Kasumi-1 (cell line): Measurements from ENCODE around the gene KRT34.
"Not testable (repeated sequence)": the region's sequence is repeated elsewhere in the genome, so short reads cannot be mapped to it uniquely, and the experiment has no call there.

ENCODE experiments used
- DNase-seq, 2 experiments: peaks; one replicate each; lab custom pipeline; 2025; lab: John Stamatoyannopoulos, UW

The KRT34 gene

GRCh38 chr17:41404024-41404671 is 22.0 kb upstream of the KRT34 start:
- no peak for DNase-seq

GRCh38 chr17:41403404-41404023 is 21.4 kb upstream of the KRT34 start:
- no peak for DNase-seq

- DNase-seq = no peak
These were observed 20.1 kb upstream of the KRT34 start for GRCh38 chr17:41402161-41402560.

- DNase-seq = no peak
These were observed 15.0 kb upstream of the KRT34 start, which contains the start of gene KRT31 for GRCh38 chr17:41396996-41397660. KRT31 (minus strand) TSS chr17:41397608; CDS start chr17:41397539, 69 bp downstream.

GRCh38 chr17:41396340-41396739 is 14.2 kb upstream of the KRT34 start:
- no peak for DNase-seq

DNA sequence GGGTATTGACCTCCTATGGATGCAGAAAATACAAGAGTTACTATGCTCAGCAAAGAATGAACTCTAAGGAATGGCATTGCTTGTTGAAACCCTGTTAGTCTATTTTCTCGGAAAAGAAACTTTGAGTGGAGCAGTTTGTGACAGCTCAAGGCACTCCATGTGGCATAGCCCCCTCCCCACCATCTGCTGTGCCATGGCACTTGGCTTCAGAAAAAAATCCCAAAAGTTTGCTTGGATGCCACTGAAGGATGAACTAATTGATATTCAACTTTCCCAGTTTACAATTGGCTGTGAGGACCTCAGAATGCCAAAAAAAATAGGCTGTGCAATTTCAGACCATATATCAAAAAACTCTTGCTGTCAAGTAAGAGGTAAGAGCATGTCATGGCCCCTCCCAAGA is 13.5 kb upstream of the KRT34 start:
- no peak for DNase-seq

GRCh38 chr17:41395044-41395443 is 12.9 kb upstream of the KRT34 start:
- DNase-seq = not testable (repeated sequence)

GRCh38 chr17:41394254-41394996 is 12.3 kb upstream of the KRT34 start:
- DNase-seq = no peak

GRCh38 chr17:41393826-41394225 is 11.7 kb upstream of the KRT34 start:
- no peak for DNase-seq

GRCh38 chr17:41393294-41393693 is 11.2 kb upstream of the KRT34 start:
- no peak for DNase-seq

GRCh38 chr17:41392278-41392677 is 10.2 kb upstream of the KRT34 start:
- DNase-seq = no peak

DNA sequence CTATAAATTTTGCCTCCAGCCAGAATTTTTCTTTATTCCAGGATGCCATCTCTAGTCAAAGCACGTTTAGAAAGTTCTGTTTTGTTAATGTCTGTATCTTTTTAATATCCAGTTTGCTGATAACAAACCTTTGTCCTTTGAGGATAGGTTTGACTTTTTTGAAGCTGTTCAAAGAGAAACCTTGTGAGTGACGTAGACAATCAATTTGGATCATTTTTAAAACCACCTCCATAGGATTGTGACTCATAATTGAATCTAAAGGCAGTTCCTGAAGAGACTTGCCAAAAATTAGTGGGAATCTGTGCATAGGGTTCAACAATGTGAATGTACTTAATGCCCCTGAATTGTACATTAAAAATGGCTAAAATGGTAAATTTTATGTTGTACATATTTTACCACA is 9.4 kb upstream of the KRT34 start:
- DNase-seq = no peak

GRCh38 chr17:41390411-41390938 is 8.4 kb upstream of the KRT34 start:
- no peak for DNase-seq

DNA sequence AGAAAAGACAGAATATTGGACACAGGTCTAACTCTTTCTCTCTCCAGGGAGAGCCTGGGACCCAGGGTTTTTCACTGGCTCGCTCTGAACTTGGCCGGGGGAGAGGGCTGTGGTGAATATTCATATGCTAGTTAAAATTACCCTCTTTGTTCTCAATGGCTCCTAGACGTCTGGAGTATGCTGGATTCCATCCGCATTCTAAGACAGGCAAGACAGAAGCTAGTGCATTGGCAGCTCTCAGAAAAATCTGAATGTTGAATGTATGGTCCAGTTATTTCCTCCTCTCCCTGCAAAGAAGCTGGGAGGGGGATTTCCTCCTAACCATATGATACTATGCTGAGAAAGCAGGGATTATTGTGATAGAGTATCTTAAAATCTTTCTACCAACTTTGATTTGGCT is 5.6 kb upstream of the KRT34 start:
- DNase-seq = no peak

DNA sequence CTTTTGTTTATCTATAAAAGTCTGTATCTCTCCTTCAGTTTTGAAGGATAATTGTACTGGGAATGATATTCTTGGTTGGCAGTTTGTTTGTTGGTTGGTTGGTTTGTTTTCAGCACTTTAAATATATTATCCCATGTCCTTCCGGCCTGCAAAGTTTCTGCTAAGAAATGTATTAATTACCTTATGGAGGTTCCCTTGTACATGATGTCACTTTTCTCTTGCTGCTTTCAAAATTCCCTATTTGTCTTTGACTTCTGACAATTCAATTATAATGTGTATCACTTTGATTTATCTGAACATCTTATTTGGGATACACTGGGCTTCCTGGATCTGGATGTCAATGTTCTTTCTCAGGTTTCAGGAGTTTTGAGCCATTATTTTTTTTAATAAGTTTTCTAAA is 4.1 kb upstream of the KRT34 start:
- DNase-seq = no peak

DNA sequence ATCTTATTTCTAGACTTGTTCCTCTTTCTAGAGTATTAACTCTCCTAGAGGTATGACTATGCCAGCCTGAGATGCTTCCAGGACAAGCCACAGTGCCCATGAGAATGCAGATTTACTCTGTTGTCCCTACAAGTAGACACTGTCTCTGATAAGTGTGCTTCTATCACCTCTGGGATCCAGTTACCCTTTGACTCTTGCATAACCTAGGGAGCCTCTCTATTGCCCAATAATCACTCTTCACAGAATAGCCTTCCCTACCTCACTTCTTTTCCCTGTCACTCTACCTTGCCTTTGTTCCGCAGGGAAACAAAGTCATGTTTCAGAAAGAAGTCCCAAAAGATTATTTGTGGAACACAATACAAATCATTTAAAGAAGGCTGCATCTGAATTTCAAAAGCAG is 1.6 kb upstream of the KRT34 start:
- no peak for DNase-seq

DNA sequence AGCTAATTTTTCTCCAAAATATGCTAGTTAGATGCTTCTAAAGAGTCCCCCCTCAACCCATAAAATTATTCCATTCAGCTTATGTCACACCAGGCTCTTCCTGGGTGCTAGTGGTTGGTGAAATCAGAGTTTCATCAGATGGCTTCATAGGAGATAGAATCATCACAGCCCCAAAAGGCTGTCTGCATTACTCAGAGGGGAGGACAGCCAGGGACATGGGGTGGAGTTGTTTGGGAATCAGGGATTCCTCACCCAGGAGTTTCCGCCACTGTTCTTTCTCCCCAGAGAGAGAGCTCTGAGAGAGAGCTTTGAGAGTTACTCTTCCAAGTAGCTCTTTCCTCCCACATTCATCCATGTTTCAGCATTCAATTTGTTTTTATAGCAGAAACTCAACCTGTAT is 288 bp upstream of the KRT34 start:
- DNase-seq = no peak

- not testable (repeated sequence) for DNase-seq
These were observed 2.0 kb downstream of the KRT34 start for GRCh38 chr17:41380091-41380490.

DNA sequence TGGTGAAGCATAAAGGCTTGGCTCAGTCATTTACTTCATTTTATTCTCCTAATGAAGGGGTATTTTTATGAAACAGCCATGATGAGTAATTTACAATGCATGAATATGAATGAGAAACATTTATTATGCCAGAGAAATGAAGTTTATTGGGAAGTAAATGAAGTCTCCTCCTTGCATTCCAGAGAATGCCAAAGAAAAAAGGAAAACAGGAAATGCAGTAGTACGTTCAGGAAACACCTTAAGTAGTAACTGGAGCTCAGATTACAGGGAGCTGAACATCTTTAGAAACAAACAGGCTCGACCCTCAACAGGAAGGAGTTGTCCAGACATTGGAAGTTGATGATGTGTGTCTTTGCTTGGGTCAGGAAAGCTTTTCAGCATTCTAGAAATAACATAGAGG is 4.6 kb downstream of the KRT34 start:
- DNase-seq = no peak

DNA sequence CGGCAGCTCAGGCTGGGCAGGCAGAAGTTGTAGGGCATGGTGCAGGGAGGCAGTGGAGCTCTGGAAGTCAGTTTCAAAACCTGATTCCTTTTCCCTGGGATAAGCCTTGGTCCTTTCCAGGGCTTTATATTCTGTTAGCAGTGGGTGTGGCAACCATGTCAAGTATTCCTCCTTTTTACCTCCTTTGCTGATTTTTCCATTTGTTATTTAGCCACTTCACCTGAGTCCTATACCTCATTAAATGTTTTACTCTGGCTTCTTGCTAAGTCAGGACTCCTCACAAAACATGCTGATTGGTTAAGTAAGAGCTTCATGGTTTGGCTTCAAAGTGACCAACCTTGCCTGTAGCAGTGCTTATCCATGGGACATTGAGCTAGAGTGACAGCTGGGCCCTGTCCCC is 12.4 kb downstream of the KRT34 start, which contains the start of gene KRT33B:
Gene KRT33B (minus strand): TSS at position 101 of the 400 bp plus-strand sequence. CDS start 63 bp downstream, at position 38.
- no peak for DNase-seq

DNA sequence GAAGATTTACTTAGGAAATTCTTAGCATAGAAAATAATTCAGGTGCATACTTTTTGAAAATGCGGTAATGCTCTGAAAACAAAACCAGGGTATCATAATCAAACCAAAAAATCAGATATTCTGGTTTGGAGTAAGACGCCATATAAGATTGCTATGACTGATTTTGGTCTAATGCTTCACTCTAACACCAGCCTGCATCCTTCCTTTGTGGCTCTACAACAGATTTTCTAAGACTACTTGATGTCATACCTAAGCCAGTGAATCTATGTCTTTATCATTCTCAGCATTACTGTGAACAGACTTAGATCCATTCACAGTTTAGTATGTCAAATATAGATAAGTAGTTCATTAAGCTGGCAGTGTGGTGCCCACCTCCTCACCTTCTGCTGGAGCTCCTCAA is 13.1 kb downstream of the KRT34 start:
- DNase-seq = no peak

- no peak for DNase-seq
These were observed 14.6 kb downstream of the KRT34 start for GRCh38 chr17:41367426-41368075.
